Stimulated activated CD8-positive, alpha-beta memory T cell treated with anti-CD3 and anti-CD28 coated beads, Interleukin-4, amount 100 ng/mL, for 24 hours (primary cell): ENCODE data around the gene TBX18.

Experiments
- DNase-seq: peaks from one replicate; pipeline ENCODE4 v3.0.0-alpha.2; 2020; ENCODE audit warnings: low read depth

The TBX18 gene

DNA sequence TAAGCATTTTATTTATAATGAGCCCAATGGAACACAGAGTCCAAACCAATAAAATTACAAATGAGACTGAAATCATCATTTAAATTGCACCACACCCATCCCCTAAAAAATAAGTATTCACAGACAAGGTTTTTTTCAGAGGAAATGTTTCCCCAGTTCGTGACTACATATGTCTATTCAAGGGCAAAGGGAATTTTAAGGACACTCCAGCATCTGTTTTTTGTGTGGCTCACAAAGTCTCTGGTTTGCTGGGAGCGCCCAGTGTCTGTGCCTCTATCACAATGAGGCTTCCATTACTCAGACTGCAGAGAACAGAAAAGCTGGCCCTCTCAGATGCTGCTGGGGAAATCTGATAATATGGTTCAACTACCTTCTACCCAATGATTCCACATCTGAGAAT lies 16.0 kb downstream of the TBX18 start:
- DNase-seq: no peak

GRCh38 chr6:84743616-84744015 lies 20.8 kb downstream of the TBX18 start:
- no peak for DNase-seq

DNA sequence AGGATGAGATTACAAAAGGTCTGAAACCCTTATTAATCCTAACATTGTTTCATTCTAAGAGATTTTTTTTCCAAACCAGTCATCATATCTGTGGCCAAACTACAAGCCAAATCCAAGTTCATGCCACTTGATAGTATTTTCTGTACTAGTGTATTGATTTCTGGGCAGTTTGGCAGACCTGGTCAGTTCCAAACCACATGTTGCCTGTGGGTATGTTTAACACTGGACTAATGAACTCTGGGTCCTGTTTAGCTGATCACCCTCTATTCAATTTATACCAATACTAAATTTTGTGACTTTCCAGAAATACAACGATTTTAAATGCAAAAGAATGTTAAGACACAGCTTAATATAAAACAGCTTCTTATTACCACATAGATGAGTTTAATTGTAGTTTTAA lies 24.0 kb downstream of the TBX18 start:
- no peak for DNase-seq

GRCh38 chr6:84739866-84740208 lies 24.6 kb downstream of the TBX18 start:
- DNase-seq: no peak

DNA sequence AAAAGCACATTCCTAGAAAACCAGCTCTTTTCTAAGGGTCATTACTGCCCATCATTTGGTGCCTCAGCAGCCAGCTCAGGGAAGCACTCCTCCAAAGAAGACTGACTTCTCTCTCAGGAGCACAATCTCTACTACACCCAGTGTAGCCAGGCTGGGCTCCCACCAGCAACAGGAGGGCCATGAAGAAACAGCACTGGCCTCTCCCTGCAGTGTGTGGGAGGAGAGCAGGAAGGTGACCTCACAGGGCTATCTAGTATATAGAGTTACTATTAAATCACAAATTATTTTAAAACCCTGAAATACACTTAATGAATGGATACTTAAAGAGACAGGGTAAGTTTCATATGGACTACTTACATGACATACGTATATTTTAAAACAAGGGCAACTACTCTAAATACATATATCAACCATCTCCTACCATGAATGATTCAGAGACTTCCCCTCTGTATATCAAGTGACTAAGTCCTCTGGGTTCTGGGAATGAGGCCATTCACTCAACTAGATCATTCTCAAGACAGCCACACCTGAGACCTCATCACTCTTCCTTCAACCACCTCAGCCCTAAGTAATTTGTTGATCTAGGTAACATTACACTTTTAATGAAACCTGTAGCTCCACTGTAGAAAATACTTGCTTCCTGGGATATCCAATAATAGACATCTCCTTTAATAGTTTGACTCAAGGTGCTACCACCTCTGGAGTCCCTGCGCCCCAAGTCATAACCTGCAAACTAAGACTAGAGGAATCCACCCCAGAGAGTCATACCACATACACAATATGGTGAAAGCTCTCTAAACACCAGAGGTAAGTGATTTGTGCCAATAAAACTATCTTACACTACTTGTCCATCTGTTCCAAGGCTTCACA lies 25.2 kb downstream of the TBX18 start:
- no peak for DNase-seq

GRCh38 chr6:84733889-84734288 lies 30.5 kb downstream of the TBX18 start:
- no peak for DNase-seq

- no peak for DNase-seq
Observed at GRCh38 chr6:84731901-84732300, 32.5 kb downstream of the TBX18 start.

DNA sequence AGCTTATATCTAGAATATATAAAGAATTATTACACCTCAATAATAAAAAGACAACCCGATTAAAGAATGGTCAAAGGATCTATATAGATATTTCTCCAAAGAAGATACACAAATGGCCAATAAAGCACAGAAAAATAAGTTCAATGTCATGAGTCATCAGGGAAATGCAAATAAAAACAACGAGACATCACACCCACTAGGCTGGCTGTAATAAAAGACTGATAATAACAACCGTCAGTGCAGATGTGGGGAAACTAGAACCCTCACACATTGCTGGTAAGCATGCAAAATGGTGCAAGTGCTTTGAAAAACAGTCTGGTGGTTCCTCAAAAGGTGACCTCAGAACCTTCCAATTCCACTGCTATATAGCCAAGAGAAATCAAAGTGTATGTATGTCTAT lies 33.0 kb downstream of the TBX18 start:
- no peak for DNase-seq

GRCh38 chr6:84728602-84729001 lies 35.8 kb downstream of the TBX18 start:
- DNase-seq: no peak

GRCh38 chr6:84719152-84719551 lies 45.2 kb downstream of the TBX18 start:
- DNase-seq: no peak

DNA sequence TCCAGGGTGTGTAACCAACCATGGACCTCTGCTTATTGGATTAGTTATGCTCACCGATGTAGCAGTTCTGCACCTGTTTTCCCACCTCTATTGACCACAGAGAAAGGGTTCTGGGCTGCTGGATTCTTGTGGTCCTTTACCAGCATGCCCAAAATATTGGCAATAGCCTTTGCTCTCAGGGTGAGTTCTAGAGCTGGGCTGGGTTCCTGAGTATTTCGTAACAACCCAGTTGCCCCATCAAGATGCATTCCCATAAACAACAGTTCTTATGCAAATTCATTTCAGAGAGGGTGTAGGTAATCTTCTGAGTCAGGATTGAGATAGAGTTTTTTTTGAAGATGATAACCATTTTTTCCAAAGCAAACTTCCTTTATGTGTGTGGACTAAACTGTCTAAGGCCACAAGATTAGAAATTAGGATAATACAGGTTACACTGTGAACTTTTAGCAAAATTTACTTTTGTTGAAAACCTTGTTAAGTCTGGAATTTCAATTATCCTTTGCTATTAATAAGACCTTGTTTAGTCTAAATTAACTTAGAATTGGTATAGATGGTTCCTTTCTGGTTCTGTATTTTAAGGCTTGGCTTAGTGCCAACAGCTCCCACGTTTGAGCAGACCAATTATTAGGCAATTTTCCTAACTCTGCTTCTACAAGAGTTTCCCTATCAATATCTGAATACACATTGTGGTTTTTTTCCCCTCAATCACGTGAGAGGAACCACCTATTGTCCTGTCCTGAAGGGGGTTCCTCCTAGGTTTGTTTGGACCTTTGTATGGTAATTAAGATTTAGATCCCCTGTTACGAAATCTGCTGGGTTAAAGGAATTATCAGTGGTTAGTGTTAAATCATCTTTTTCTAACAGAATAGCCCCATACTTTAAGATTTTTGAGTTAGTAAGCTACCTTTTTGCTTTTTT lies 46.1 kb downstream of the TBX18 start:
- DNase-seq: no peak

DNA sequence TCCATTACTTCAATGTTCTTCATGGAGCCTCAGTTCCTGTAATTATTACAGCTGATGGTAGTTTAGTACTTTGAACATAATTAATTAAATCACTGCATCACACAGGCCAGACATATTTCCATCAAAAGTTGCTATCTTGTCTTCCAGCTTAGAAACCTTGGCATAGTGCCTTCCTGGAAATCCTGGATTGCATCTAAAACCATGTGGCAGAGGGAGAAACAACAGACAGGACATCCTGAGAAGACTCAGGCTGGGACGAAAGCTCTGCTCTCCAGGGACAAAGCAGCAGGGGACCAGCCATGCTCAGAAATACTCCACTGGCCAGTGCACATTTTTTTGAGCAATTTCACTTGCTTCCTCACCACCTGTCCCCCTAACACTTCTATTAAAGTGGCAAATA lies 55.3 kb downstream of the TBX18 start:
- DNase-seq: no peak

GRCh38 chr6:84707171-84707570 lies 57.2 kb downstream of the TBX18 start:
- DNase-seq: no peak

DNA sequence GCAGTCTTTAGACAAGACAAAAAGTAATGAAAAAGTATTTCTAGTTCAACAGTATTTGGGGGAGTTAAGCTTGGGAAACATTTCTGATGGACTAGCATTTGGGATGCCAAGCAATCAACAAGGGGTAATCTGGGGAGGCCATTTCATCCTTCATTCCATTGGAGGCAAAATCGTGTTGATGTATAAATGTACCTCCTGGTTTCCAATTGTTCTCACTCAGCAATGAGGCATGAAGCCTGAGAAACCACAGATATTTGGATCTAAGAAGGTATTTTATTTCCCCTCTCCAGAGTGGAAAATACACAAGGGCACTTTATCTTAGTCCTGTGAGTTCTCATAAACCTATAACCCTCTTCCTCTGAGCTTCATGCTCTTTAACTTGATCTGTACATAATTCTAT lies 68.2 kb downstream of the TBX18 start:
- DNase-seq: no peak

GRCh38 chr6:84691978-84692623 lies 72.3 kb downstream of the TBX18 start:
- no peak for DNase-seq

DNA sequence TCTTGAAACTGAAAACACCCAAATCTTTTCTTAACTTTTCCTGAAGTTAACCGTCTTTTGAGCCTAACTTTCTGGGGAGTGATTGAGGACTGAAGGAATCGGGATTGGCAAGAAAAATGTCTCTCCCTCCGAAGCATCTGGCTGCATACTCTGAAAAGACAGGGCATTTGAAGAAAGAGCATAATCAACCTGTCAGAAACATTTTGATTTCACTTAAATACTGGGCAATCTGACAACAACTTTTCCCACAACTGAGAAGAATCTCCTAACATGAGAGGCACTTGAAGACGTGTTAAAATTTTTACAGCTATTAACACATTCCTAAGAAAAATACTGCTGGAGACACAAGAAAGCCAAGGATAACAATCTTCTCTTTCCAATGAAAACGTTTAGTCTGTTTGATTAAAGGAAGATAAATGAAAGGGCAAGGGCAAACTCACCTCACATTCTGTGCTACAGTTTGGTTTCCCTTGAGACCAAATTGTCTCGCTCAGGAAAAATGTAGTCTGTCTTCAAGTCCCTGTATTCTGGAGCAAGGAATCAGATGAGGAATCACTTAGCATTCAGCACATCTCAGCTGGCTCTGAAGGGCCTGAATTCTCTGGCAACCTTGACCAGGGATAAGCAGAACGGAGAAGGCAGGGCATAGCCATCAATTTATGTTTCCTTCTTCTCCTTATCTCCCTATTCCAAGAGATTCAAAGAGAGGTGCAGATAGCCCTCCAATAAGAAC lies 76.1 kb downstream of the TBX18 start:
- no peak for DNase-seq

DNA sequence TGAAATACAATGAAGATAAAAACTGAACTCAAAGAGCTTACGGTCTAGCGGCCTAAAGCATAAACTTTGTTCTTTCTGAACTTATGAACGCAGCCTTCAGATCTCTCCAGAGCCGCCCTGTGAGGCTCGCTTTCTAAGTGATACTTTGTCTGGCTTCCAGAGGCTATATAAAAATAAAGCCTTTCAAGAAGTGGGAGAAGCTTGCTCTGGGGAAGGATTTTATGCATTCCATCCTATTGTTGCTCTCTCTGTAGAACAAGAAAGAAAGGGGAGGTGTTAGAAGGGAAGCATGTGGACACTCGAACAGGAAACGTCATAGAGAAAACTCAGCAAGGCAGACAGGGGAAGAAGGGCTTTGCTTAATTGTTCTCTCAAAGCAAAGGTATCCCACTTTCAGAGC lies 77.0 kb downstream of the TBX18 start:
- no peak for DNase-seq

DNA sequence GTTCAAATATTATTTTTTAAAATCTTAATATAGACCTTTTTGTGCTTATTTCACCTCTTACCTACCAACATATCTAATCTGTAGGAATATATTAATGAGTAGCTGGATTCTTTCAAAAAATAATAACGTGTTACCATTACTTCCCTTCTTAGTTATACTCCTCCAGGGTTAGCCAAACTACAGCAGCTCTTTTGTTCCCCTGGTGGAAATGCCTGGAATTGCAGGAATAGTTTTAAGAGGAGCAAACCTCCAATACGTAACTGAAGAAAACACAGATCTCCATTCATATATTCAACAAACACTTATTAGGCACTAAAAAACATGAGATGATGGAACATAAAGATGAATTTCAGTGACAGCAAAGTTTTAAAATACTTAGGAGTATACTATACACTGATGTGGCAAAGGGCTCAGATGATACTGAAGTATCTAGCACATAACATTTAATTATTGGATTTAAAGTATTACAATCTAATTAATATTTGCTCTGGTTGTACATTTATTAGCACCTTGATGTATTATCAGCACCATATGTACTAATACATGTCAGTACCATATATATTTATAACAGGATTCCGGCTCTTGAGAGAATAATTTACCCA lies 78.3 kb downstream of the TBX18 start:
- DNase-seq: no peak

DNA sequence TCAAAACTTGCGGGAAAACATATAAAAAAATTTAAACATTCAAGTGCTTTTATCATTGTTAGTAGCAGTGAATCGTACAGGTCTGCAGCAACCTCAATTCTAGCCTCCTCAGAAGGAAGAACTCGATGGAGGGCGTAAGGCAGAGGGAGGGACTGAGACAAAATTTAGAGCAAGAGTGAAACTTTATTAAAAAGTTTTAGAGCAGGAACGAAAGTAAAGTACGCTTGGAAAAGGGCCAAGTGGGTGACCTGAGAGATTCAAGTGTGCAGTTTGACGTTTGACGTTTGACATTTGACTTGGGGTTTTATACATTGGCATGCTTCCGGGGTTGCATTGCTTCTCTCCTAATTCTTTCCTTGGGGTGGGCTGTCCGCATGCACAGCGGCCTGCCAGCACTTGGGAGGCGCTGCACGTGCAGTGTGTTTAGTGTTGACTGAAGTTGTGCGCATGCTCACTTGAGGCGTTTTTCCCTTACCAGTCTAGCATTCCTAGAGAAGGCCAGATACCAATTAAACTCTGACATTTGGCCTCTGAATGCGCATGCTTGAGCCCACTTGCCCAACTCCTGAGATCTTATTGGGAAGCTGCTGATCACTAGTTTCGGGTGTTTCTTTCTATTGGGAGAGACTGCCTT lies 82.6 kb downstream of the TBX18 start:
- no peak for DNase-seq

GRCh38 chr6:84675651-84676050 lies 88.7 kb downstream of the TBX18 start:
- no peak for DNase-seq

DNA sequence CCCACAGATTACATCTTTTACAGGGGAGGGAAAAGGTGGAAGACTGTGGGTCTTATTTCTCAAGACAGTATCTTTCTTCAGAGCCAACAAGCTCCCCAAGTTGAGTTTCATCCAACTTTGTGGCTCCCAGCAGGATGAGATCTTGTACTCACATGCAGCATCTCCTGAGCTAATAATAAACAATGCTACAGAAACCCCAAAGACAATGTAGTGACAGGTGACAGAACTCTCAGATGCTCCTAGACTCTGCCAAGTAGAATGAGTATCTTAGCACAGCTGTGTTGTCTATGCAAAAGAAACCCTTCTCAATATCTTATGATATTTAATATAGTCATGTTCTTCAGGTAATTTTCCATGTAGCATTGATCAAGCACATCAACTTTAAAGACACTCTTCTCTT lies 90.0 kb downstream of the TBX18 start:
- DNase-seq: no peak
